Prostate gland (tissue), 2 donors: Measurements from ENCODE around the gene WDR35.

Experiments
- POLR2A ChIP-seq: fragments of 450-650 bp; IDR thresholded peaks from one replicate; pipeline ENCODE4 v1.6.1; 2016; ENCODE audit warnings: antibody characterized with exemption, mild to moderate bottlenecking
- POLR2AphosphoS5 ChIP-seq: sonication (generic); formaldehyde crosslinking; IDR thresholded peaks from one replicate; pipeline ENCODE4 v1.6.1; 2017; ENCODE audit warnings: antibody characterized with exemption
- TF ChIP-seq, protein P1 (sequence below), 4 experiments: fragments of 200-600 bp in 2 of 4; fragments of 450-650 bp in 2 of 4; sonication (generic) in 2 of 4; IDR thresholded peaks; 1 replicate in 3 of 4; 2 replicates in 1 of 4; pipeline ENCODE4 v1.5.1; 2016 to 2019; ENCODE audit warnings: antibody characterized with exemption in 4 of 4, mild to moderate bottlenecking in 2 of 4, moderate library complexity in 2 of 4

DNA sequence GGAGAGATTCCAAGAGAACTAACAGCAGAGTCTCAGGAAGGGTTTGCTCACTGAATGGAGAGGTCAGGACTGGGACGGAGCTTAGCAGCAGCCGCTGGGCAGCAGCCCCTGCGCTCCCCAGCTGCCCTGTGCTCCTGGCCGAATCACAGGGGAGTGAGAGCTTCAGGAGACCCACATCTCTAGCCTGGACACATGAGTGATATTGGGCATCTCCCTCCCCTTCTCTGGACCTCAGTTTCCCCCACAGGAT, 22.1 kb upstream of the WDR35 start:
- TF ChIP-seq POLR2A (no peak), POLR2AphosphoS5 (no peak)
- TF ChIP-seq, protein P1, sequence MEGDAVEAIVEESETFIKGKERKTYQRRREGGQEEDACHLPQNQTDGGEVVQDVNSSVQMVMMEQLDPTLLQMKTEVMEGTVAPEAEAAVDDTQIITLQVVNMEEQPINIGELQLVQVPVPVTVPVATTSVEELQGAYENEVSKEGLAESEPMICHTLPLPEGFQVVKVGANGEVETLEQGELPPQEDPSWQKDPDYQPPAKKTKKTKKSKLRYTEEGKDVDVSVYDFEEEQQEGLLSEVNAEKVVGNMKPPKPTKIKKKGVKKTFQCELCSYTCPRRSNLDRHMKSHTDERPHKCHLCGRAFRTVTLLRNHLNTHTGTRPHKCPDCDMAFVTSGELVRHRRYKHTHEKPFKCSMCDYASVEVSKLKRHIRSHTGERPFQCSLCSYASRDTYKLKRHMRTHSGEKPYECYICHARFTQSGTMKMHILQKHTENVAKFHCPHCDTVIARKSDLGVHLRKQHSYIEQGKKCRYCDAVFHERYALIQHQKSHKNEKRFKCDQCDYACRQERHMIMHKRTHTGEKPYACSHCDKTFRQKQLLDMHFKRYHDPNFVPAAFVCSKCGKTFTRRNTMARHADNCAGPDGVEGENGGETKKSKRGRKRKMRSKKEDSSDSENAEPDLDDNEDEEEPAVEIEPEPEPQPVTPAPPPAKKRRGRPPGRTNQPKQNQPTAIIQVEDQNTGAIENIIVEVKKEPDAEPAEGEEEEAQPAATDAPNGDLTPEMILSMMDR (IDR thresholded peaks at IDR 0.05), result no peak
